Measurements from ENCODE around the gene SPACA7. TPM values are rescaled to one million over a fixed set of nuclear protein-coding genes. Genes with fewer than 3 reads are reported as not detected.

Gene SPACA7
- polyA plus RNA-seq, 1 donor from 2014 or later: not detected

GRCh38 chr13:112330066-112330465 is 46.1 kb upstream of the SPACA7 start:
- Histone ChIP-seq H3K9me3 (ENCODE audit: low read length) (peaks cover 3% of the 10 kb centered on the region), H4K20me1 (ENCODE audit: insufficient read depth) (no peaks in the 10 kb centered on the region), H3K36me3 (ENCODE audit: insufficient read depth, low read length) (no peaks in the 10 kb centered on the region), H3K9me2 (ENCODE audit: insufficient read depth, low read length) (no peaks in the 10 kb centered on the region), H3K27me3 (ENCODE audit: insufficient read depth, low read depth, low read length) (peaks cover 17% of the 10 kb centered on the region), H3K4me3 (ENCODE audit: low read length) (no peak overlapping the region), H2AFZ (ENCODE audit: low read depth, low read length) (no peak overlapping the region), H3K4me2 (ENCODE audit: low read length) (no peak overlapping the region), H3K27ac (ENCODE audit: low read length) (no peak overlapping the region), H3F3A (ENCODE audit: insufficient read depth, low read length, poor library complexity, severe bottlenecking) (no peaks in the 10 kb centered on the region), H3K79me2 (replicated peaks; ENCODE audit: insufficient read depth, low read length) (no peaks in the 10 kb centered on the region), H3K9ac (ENCODE audit: low read length) (no peak overlapping the region)
- TF ChIP-seq TAF1 (IDR thresholded peaks at IDR 0.05; ENCODE audit: low read depth) (no peak), SMC3 (conservative IDR thresholded peaks at IDR 0.05; ENCODE audit: poor library complexity) (no peak), MXI1 (conservative IDR thresholded peaks at IDR 0.05; ENCODE audit: poor library complexity, severe bottlenecking) (no peak), EP300 (conservative IDR thresholded peaks at IDR 0.05; ENCODE audit: poor library complexity, severe bottlenecking) (no peak), POLR2AphosphoS5 (IDR thresholded peaks at IDR 0.05) (no peak), EZH2 (IDR thresholded peaks at IDR 0.05; ENCODE audit: borderline replicate concordance, insufficient read depth, low read length, poor library complexity, severe bottlenecking) (no peak), REST (IDR thresholded peaks at IDR 0.05; ENCODE audit: borderline replicate concordance) (no peak), RAD21 (conservative IDR thresholded peaks at IDR 0.05) (no peak), CTCF (IDR thresholded peaks at IDR 0.05; ENCODE audit: poor library complexity, severe bottlenecking) (no peak)

- Histone ChIP-seq H3K9ac (ENCODE audit: low read length) (no peak overlapping the region), H3K4me3 (ENCODE audit: low read length) (no peak overlapping the region), H3K9me3 (ENCODE audit: low read length) (peaks cover 3% of the 10 kb centered on the region), H4K20me1 (ENCODE audit: insufficient read depth) (no peaks in the 10 kb centered on the region), H3K79me2 (replicated peaks; ENCODE audit: insufficient read depth, low read length) (no peaks in the 10 kb centered on the region), H3K27me3 (ENCODE audit: insufficient read depth, low read depth, low read length) (peaks cover 17% of the 10 kb centered on the region), H3F3A (ENCODE audit: insufficient read depth, low read length, poor library complexity, severe bottlenecking) (no peaks in the 10 kb centered on the region), H3K27ac (ENCODE audit: low read length) (no peak overlapping the region), H2AFZ (ENCODE audit: low read depth, low read length) (no peak overlapping the region), H3K9me2 (ENCODE audit: insufficient read depth, low read length) (no peaks in the 10 kb centered on the region), H3K36me3 (ENCODE audit: insufficient read depth, low read length) (no peaks in the 10 kb centered on the region), H3K4me2 (ENCODE audit: low read length) (no peak overlapping the region)
- TF ChIP-seq EP300 (conservative IDR thresholded peaks at IDR 0.05; ENCODE audit: poor library complexity, severe bottlenecking): no peak
- TF ChIP-seq CTCF (IDR thresholded peaks at IDR 0.05; ENCODE audit: poor library complexity, severe bottlenecking): no peak
- no peak for TF ChIP-seq TAF1 (IDR thresholded peaks at IDR 0.05; ENCODE audit: low read depth)
- TF ChIP-seq EZH2 (IDR thresholded peaks at IDR 0.05; ENCODE audit: borderline replicate concordance, insufficient read depth, low read length, poor library complexity, severe bottlenecking): no peak
- TF ChIP-seq REST (IDR thresholded peaks at IDR 0.05; ENCODE audit: borderline replicate concordance): no peak
- TF ChIP-seq SMC3 (conservative IDR thresholded peaks at IDR 0.05; ENCODE audit: poor library complexity): no peak
- TF ChIP-seq MXI1 (conservative IDR thresholded peaks at IDR 0.05; ENCODE audit: poor library complexity, severe bottlenecking): no peak
- no peak for TF ChIP-seq RAD21 (conservative IDR thresholded peaks at IDR 0.05)
- TF ChIP-seq POLR2AphosphoS5 (IDR thresholded peaks at IDR 0.05): no peak
Observed at GRCh38 chr13:112330479-112331381, 45.4 kb upstream of the SPACA7 start.
